Thoracic aorta (tissue), 2 donors: ENCODE measurements around the gene TBXA2R. TPM values are rescaled to one million over a fixed set of nuclear protein-coding genes. Genes with fewer than 3 reads are reported as not detected.

Source experiments
- ATAC-seq: fragments of 150-250 bp; one replicate; pipeline ENCODE4 v1.8.0; 2017; ENCODE audit warnings: low read depth; ENCODE audit not compliant: insufficient number of reproducible peaks, low FRiP score
- DNase-seq: peaks from one replicate; pipeline ENCODE4 v3.0.0-alpha.2; 2020; ENCODE audit warnings: low spot score
- H3K27ac ChIP-seq, 2 donors: fragments of 200-600 bp; sonication (generic); 1 replicate in 1 of 2; 2 replicates in 1 of 2; pipeline ENCODE4 v1.5.1; 2016; ENCODE audit warnings: mild to moderate bottlenecking in 2 of 2, moderate library complexity in 2 of 2
- H3K27me3 ChIP-seq: fragments of 200-600 bp; sonication (generic); replicated peaks from 2 replicates; pipeline ENCODE4 v1.6.0; 2016; ENCODE audit warnings: mild to moderate bottlenecking; ENCODE audit not compliant: insufficient read depth
- H3K36me3 ChIP-seq: fragments of 200-600 bp; sonication (generic); one replicate; pipeline ENCODE4 v1.5.1; 2016
- H3K4me1 ChIP-seq, 2 donors: fragments of 200-600 bp; sonication (generic); 1 replicate in 1 of 2; 2 replicates in 1 of 2; pipeline versions ENCODE4 v1.5.1 to v1.6.0; 2016; ENCODE audit warnings: low read depth in 2 of 2, mild to moderate bottlenecking in 1 of 2; ENCODE audit not compliant: control insufficient read depth in 1 of 2
- H3K4me3 ChIP-seq: fragments of 200-600 bp; sonication (generic); 2 replicates; pipeline ENCODE4 v1.5.1; 2016; ENCODE audit warnings: mild to moderate bottlenecking
- H3K9me3 ChIP-seq: fragments of 200-600 bp; sonication (generic); 2 replicates; pipeline ENCODE4 v1.5.1; 2016
- CTCF ChIP-seq: fragments of 200-600 bp; sonication (generic); IDR thresholded peaks from one replicate; pipeline ENCODE4 v1.5.1; 2019; ENCODE audit warnings: antibody characterized with exemption
- total RNA-seq, 2 donors: library from RNA; depleted of rRNA; stranded (reverse); fragments of >200 nt; gene quantifications; one replicate each; pipeline versions ENCODE4 v1.1.0 to v1.2.3, GENCODE V29; 2016

Gene TBXA2R
- total RNA-seq, 2 donors from 2014 or later = 29.4 to 39.1 TPM

- ATAC-seq (no peak), DNase-seq (no peak)
- TF ChIP-seq CTCF = no peak
- Histone ChIP-seq H3K9me3 (no peaks in the 10 kb centered on the region), H3K27me3 (no peaks in the 10 kb centered on the region), H3K4me3 (peak overlapping the region; percentile 9), H3K27ac (no peak overlapping the region), H3K4me1 (peaks cover 16 to 25% of the 10 kb centered on the region in 2 donors), H3K36me3 (no peaks in the 10 kb centered on the region)
These were observed 52.2 kb downstream of the TBXA2R start for GRCh38 chr19:3554254-3555083.

- H3K4me1 ChIP-seq = peaks cover 12 to 21% of the 10 kb centered on the region in 2 donors
- TF ChIP-seq CTCF = no peak
- H3K36me3 ChIP-seq = no peaks in the 10 kb centered on the region
- H3K27me3 ChIP-seq = no peaks in the 10 kb centered on the region
- H3K9me3 ChIP-seq = no peaks in the 10 kb centered on the region
- DNase-seq (no peak), ATAC-seq (no peak)
- no peak overlapping the region for H3K4me3 ChIP-seq
- H3K27ac ChIP-seq = no peak overlapping the region
These were observed 54.9 kb downstream of the TBXA2R start for GRCh38 chr19:3551792-3552095.

- DNase-seq (no peak), ATAC-seq (no peak)
- H3K27ac ChIP-seq = no peak overlapping the region
- TF ChIP-seq CTCF = no peak
- no peaks in the 10 kb centered on the region for H3K9me3 ChIP-seq
- H3K36me3 ChIP-seq = no peaks in the 10 kb centered on the region
- H3K27me3 ChIP-seq = no peaks in the 10 kb centered on the region
- no peak overlapping the region for H3K4me3 ChIP-seq
- peaks cover 8 to 15% of the 10 kb centered on the region in 2 donors for H3K4me1 ChIP-seq
These were observed 55.5 kb downstream of the TBXA2R start for GRCh38 chr19:3550947-3551791.

GRCh38 chr19:3549816-3550215 is 56.9 kb downstream of the TBXA2R start:
- no peaks in the 10 kb centered on the region for H3K36me3 ChIP-seq

More at GRCh38 chr19:3549816-3550215, 56.9 kb downstream of the TBXA2R start:
- ATAC-seq (no peak), DNase-seq (no peak)
- H3K9me3 ChIP-seq = no peaks in the 10 kb centered on the region
- no peak overlapping the region for H3K4me3 ChIP-seq
- no peaks in the 10 kb centered on the region for H3K27me3 ChIP-seq
- peaks cover 0 to 3% of the 10 kb centered on the region in 2 donors for H3K4me1 ChIP-seq
- TF ChIP-seq CTCF = no peak
- no peak overlapping the region for H3K27ac ChIP-seq
